Measurements from ENCODE around the gene OSBPL8.

The OSBPL8 gene

GRCh38 chr12:76559400-76560085, at the start of gene OSBPL8 (continued):
- TF ChIP-seq ZBTB10 (tag by site-specific recombination; IDR thresholded peaks at IDR 0.05): peak; percentile 73
- TF ChIP-seq PBX3 (CRISPR knock-in tag; IDR thresholded peaks at IDR 0.05): peak; percentile 25; the same call in 1 of the 2 replicates
- TF ChIP-seq KLF16 (tag by site-specific recombination; IDR thresholded peaks at IDR 0.05): peak; percentile 73
- TF ChIP-seq ZBTB17 (tag by site-specific recombination; IDR thresholded peaks at IDR 0.05): peak; percentile 78
- TF ChIP-seq ZBTB48 (tag by site-specific recombination; IDR thresholded peaks at IDR 0.05): peak; percentile 82; the same call in 1 of the 2 replicates
- TF ChIP-seq ZNF596 (tag by site-specific recombination; IDR thresholded peaks at IDR 0.05): 0 out of 2 replicates have a peak, but pooled peaks have one; percentile 13
- peak; percentile 54 for TF ChIP-seq ZEB2 (tag by site-specific recombination; IDR thresholded peaks at IDR 0.05)
- TF ChIP-seq ZNF146 (tag by site-specific recombination; IDR thresholded peaks at IDR 0.05): 0 out of 2 replicates have a peak, but pooled peaks have one; percentile 5
- TF ChIP-seq ZNF354C (tag by site-specific recombination; IDR thresholded peaks at IDR 0.05; ENCODE audit: borderline replicate concordance, low read depth): no peak
- peak; percentile 49; the same call in 1 of the 2 replicates for TF ChIP-seq ZNF629 (tag by site-specific recombination; IDR thresholded peaks at IDR 0.05)
- TF ChIP-seq ZNF837 (tag by site-specific recombination; IDR thresholded peaks at IDR 0.05): no peak
- peak; percentile 80 for TF ChIP-seq ZNF561 (tag by site-specific recombination; IDR thresholded peaks at IDR 0.05; ENCODE audit: borderline replicate concordance)
- TF ChIP-seq HIC1 (tag by site-specific recombination; IDR thresholded peaks at IDR 0.05): peak; percentile 97
- TF ChIP-seq YY1 (tag by site-specific recombination; IDR thresholded peaks at IDR 0.05): peak; percentile 46
- TF ChIP-seq ZNF600 (tag by site-specific recombination; IDR thresholded peaks at IDR 0.05): peak; percentile 87
- TF ChIP-seq GLI2 (tag by site-specific recombination; IDR thresholded peaks at IDR 0.05; ENCODE audit: borderline replicate concordance, low read depth): no peak
- TF ChIP-seq ZFHX2 (tag by site-specific recombination; conservative IDR thresholded peaks at IDR 0.05): peak; percentile 77
- peak; percentile 92 for TF ChIP-seq ZBTB8A (tag by site-specific recombination; IDR thresholded peaks at IDR 0.05)
- peak; percentile 92 for TF ChIP-seq KLF9 (tag by site-specific recombination; IDR thresholded peaks at IDR 0.05; ENCODE audit: low read depth)
- peak; percentile 95 for TF ChIP-seq PATZ1 (tag by site-specific recombination; IDR thresholded peaks at IDR 0.05)
- TF ChIP-seq ZNF394 (tag by site-specific recombination; IDR thresholded peaks at IDR 0.05; ENCODE audit: borderline replicate concordance): no peak
- 0 out of 2 replicates have a peak, but pooled peaks have one; percentile 40 for TF ChIP-seq GLI4 (tag by site-specific recombination; IDR thresholded peaks at IDR 0.05)
- peak; percentile 56 for TF ChIP-seq ZBTB11 (tag by site-specific recombination; conservative IDR thresholded peaks at IDR 0.05; ENCODE audit: low read depth)
- 0 out of 2 replicates have a peak, but pooled peaks have one; percentile 5 for TF ChIP-seq ZNF677 (tag by site-specific recombination; IDR thresholded peaks at IDR 0.05)
- 0 out of 2 replicates have a peak, but pooled peaks have one; percentile 23 for TF ChIP-seq GLIS2 (tag by site-specific recombination; IDR thresholded peaks at IDR 0.05)
- TF ChIP-seq KLF1 (tag by site-specific recombination; IDR thresholded peaks at IDR 0.05): peak; percentile 68
- TF ChIP-seq ZNF350 (tag by site-specific recombination; IDR thresholded peaks at IDR 0.05): no peak
- peak; percentile 26; the same call in 1 of the 2 replicates for TF ChIP-seq OVOL3 (tag by site-specific recombination; IDR thresholded peaks at IDR 0.05)
- peak; percentile 93 for TF ChIP-seq ZNF335 (tag by site-specific recombination; conservative IDR thresholded peaks at IDR 0.05)

Measured in HEK293 (cell line).